ENCODE data around the gene ZMIZ1.
A peak's percentile ranks its signal among the peaks of the same experiment; 100 is the strongest.

Gene ZMIZ1

GRCh38 chr10:79231908-79232307, 163.1 kb downstream of the ZMIZ1 start:
- Mint-ChIP-seq H3K4me3 (no peak overlapping the region), H3K9me3 (no peaks in the 10 kb centered on the region), H3K36me3 (ENCODE audit: low read depth) (no peaks in the 10 kb centered on the region), H3K27ac (no peak overlapping the region), H3K4me1 (ENCODE audit: low read depth) (no peaks in the 10 kb centered on the region), H3K27me3 (no peaks in the 10 kb centered on the region)
- no peak for DNase-seq

- no peaks in the 10 kb centered on the region for H3K36me3 Mint-ChIP-seq (ENCODE audit: low read depth)
Observed at GRCh38 chr10:79232864-79233263, 164.1 kb downstream of the ZMIZ1 start.

DNA sequence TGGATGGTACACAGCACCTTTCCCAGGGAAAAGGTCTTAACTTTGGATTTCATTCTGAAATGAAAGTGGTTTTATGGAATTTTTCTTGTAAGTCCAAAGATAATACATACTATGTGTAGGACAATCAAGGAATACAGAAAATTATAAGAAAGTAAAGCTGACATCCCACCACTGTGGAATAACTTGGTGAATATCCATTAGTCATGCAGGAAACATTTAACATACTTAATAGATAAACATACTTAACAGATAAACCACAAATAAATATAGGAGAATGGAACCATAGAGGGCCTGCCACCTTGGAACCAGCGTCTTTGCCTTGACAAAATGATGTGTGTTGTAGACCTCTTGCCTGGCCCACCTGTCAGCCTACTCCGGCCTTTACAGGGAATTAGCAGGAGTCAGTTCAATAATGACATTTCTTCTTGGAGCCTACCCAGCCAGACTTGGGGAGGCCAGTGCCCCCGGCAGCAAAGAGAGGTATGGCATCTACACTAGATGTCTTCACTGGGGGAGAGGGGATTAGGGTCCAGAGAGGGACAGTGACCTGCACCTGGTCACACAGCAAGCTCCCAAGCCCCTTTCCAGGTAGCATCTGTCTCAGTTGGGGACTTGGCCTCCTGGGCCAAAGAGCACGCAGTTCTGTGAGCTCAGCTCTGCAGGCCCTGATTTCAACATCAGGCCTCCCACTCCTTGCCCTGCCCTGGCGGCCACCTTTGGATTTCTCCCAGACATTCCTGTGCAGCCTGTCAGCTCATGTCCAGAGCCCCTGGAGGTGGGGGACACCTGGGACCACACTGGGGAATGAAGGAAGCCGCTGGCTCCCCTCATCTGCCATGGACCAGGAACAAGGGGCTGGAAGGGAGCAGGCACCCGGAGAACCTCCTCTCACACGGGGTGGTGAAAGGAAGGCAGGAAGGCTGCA, 165.9 kb downstream of the ZMIZ1 start:
- H3K27ac Mint-ChIP-seq: no peak overlapping the region
- no peaks in the 10 kb centered on the region for H3K4me1 Mint-ChIP-seq (ENCODE audit: low read depth)
- no peaks in the 10 kb centered on the region for H3K27me3 Mint-ChIP-seq
- no peak for DNase-seq
- no peaks in the 10 kb centered on the region for H3K9me3 Mint-ChIP-seq
- H3K4me3 Mint-ChIP-seq: no peak overlapping the region
- no peaks in the 10 kb centered on the region for H3K36me3 Mint-ChIP-seq (ENCODE audit: low read depth)

More at GRCh38 chr10:79232864-79233263, 164.1 kb downstream of the ZMIZ1 start:
- Mint-ChIP-seq H3K4me1 (ENCODE audit: low read depth) (no peaks in the 10 kb centered on the region), H3K4me3 (no peak overlapping the region), H3K9me3 (no peaks in the 10 kb centered on the region), H3K27me3 (no peaks in the 10 kb centered on the region), H3K27ac (no peak overlapping the region)
- no peak for DNase-seq

DNA sequence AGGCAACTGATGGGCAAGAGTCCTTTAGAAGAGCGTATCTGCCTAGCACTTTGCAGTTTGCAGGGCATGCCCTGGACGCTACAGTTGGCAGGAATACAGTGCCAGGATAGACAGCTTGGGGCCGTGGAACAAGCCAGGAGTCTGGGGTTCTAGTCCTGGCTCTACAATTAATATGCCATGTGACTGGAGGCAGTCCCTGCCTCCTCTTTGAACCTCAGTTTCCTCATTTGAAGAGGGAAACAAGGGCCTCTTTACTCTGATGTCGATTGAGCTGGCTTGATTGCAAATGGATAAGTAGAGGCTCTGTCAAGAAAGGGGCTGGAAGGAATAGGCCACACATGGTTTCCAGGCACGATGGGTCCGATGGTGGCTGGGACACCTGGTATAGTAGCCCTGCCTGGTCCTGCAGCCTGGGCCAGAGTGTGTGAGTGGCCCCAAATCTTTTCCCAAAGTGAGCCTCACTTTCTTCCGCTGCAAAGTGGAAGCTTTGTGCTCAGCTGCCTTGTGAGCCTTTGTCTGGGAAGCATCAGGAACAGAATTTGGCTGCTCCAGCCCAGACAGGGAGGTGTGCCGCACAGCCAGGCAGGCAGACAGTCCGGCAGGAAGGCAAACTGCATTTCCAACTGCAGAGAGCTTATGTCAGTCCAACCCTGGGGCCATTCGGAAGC, 167.1 kb downstream of the ZMIZ1 start:
- Mint-ChIP-seq H3K4me3 (no peak overlapping the region), H3K27ac (no peak overlapping the region), H3K36me3 (ENCODE audit: low read depth) (no peaks in the 10 kb centered on the region), H3K9me3 (no peaks in the 10 kb centered on the region), H3K4me1 (ENCODE audit: low read depth) (peaks cover 5% of the 10 kb centered on the region), H3K27me3 (no peaks in the 10 kb centered on the region)
- no peak for DNase-seq

DNA sequence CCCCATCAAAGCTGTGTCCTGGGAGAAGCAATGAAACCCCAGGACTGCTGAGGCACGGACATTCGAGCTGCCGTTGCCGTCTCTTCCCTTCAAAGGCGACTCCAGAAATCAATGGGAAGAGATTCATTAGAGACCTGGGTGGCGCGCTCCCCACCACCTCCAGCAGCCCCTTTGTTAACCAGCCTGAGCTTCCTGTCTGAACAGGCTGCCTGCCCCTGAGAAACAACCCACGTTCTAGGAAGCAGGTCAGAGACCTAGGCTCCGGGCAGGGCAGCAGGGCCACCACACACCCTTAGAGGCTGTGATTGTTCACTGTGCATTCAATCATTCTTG, 167.6 kb downstream of the ZMIZ1 start:
- no peaks in the 10 kb centered on the region for H3K36me3 Mint-ChIP-seq (ENCODE audit: low read depth)
- no peaks in the 10 kb centered on the region for H3K27me3 Mint-ChIP-seq
- no peaks in the 10 kb centered on the region for H3K9me3 Mint-ChIP-seq
- DNase-seq: no peak
- no peak overlapping the region for H3K27ac Mint-ChIP-seq
- H3K4me3 Mint-ChIP-seq: no peak overlapping the region
- H3K4me1 Mint-ChIP-seq (ENCODE audit: low read depth): peaks cover 10% of the 10 kb centered on the region

GRCh38 chr10:79237454-79238157, 168.8 kb downstream of the ZMIZ1 start:
- Mint-ChIP-seq H3K4me1 (ENCODE audit: low read depth) (peaks cover 17% of the 10 kb centered on the region), H3K27ac (no peak overlapping the region), H3K27me3 (no peaks in the 10 kb centered on the region), H3K36me3 (ENCODE audit: low read depth) (no peaks in the 10 kb centered on the region), H3K9me3 (no peaks in the 10 kb centered on the region), H3K4me3 (no peak overlapping the region)
- no peak for DNase-seq

GRCh38 chr10:79238158-79238520, 169.4 kb downstream of the ZMIZ1 start:
- no peak overlapping the region for H3K4me3 Mint-ChIP-seq
- no peaks in the 10 kb centered on the region for H3K36me3 Mint-ChIP-seq (ENCODE audit: low read depth)
- DNase-seq: no peak
- H3K27me3 Mint-ChIP-seq: no peaks in the 10 kb centered on the region
- no peak overlapping the region for H3K27ac Mint-ChIP-seq
- peaks cover 17% of the 10 kb centered on the region for H3K4me1 Mint-ChIP-seq (ENCODE audit: low read depth)
- no peaks in the 10 kb centered on the region for H3K9me3 Mint-ChIP-seq

GRCh38 chr10:79238606-79239005, 169.8 kb downstream of the ZMIZ1 start:
- Mint-ChIP-seq H3K27me3 (no peaks in the 10 kb centered on the region), H3K4me3 (no peak overlapping the region), H3K36me3 (ENCODE audit: low read depth) (no peaks in the 10 kb centered on the region), H3K4me1 (ENCODE audit: low read depth) (peaks cover 17% of the 10 kb centered on the region), H3K27ac (no peak overlapping the region), H3K9me3 (no peaks in the 10 kb centered on the region)
- DNase-seq: no peak

DNA sequence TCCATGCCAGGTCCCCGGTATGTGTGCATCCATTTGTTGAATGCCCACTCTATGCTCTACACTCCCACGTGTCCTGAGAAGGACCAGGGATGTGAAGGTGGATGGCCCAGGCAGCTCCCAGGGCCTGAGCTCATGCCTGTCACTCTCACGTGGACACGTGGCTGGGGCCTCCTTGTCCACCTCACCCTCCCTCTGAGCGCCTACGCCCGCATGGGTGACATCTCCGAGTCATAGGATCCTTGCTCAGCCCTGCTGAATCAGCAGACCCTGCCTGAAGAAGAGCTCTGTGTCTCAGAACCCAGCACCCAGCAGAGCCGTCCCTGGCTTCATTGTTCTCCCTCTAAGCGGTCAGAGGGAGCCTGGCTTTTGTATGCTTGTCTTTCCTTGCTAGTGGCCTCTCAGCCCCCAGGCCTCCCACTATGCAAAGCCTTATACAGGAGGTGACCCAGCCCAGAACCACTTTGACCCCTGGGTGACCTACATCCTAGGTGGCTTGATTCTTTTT, 170.6 kb downstream of the ZMIZ1 start:
- no peak for DNase-seq
- Mint-ChIP-seq H3K27me3 (no peaks in the 10 kb centered on the region), H3K9me3 (no peaks in the 10 kb centered on the region), H3K4me3 (no peak overlapping the region), H3K27ac (no peak overlapping the region), H3K4me1 (ENCODE audit: low read depth) (peaks cover 24% of the 10 kb centered on the region), H3K36me3 (ENCODE audit: low read depth) (peaks cover 6% of the 10 kb centered on the region)

DNA sequence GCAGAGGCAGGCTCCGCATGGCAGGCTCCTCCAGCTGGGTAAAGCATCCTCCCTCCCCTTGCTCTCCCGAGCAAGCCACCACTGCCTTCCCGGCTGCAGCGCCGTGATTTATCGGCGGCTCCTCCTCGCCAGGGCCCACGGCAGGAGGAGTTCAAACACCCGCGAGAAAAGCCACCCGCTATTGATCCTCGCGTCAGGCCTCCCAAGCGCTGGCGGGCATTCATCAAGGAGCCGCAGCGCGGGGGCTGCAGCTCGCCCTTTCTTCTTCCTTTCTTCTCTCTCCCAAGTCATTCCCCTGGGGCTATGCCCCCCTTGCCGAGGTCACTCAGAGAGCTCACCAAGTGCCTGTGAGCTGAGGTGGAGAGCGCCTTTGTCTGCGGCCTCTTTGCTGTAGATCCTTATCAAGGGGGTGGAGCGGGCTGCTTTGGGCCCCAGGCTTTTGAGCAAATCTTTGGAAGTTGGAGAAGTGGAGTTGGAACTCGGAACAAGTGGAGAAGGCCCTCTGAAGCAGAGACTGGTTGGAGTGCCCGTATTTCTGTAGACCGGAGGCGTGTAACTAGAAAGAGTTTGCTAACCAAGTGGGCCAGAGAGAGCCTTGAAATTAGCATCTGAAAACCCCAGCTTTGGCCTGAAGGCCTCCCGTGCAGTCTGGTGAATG, 171.3 kb downstream of the ZMIZ1 start:
- Mint-ChIP-seq H3K4me3 (no peak overlapping the region), H3K27ac (no peak overlapping the region), H3K9me3 (no peaks in the 10 kb centered on the region), H3K36me3 (ENCODE audit: low read depth) (peaks cover 6% of the 10 kb centered on the region), H3K4me1 (ENCODE audit: low read depth) (peaks cover 31% of the 10 kb centered on the region), H3K27me3 (no peaks in the 10 kb centered on the region)
- no peak for DNase-seq

DNA sequence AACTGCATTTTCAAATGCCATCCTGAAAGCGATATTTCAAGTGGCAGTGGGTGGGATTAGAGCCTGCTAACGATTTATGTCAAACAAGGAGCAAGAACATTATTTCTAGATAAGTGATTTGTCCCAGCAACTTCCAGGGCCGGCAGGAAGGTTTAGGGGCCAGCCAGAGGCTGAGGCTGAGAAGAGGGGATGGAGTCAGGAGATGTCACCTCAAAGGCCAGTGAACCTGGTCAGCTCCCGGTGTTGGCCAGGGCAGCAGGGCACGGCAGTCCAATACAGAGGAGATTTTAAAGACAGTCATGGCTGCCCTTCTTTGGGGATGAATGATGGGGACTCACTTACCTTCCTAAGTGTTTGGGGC, 172.8 kb downstream of the ZMIZ1 start:
- Mint-ChIP-seq H3K27ac (peak overlapping the region; percentile 87), H3K4me1 (ENCODE audit: low read depth) (peaks cover 44% of the 10 kb centered on the region)

GRCh38 chr10:79241990-79242619, 173.3 kb downstream of the ZMIZ1 start:
- Mint-ChIP-seq H3K36me3 (ENCODE audit: low read depth) (peaks cover 6% of the 10 kb centered on the region), H3K4me1 (ENCODE audit: low read depth) (peaks cover 47% of the 10 kb centered on the region), H3K4me3 (peak overlapping the region; percentile 75), H3K27me3 (no peaks in the 10 kb centered on the region), H3K27ac (peak overlapping the region; percentile 87), H3K9me3 (no peaks in the 10 kb centered on the region)
- DNase-seq: peak; percentile 73

More for the DNA sequence above, 172.8 kb downstream of the ZMIZ1 start:
- Mint-ChIP-seq H3K9me3 (no peaks in the 10 kb centered on the region), H3K36me3 (ENCODE audit: low read depth) (peaks cover 6% of the 10 kb centered on the region), H3K27me3 (no peaks in the 10 kb centered on the region), H3K4me3 (peak overlapping the region; percentile 75)
- no peak for DNase-seq

DNA sequence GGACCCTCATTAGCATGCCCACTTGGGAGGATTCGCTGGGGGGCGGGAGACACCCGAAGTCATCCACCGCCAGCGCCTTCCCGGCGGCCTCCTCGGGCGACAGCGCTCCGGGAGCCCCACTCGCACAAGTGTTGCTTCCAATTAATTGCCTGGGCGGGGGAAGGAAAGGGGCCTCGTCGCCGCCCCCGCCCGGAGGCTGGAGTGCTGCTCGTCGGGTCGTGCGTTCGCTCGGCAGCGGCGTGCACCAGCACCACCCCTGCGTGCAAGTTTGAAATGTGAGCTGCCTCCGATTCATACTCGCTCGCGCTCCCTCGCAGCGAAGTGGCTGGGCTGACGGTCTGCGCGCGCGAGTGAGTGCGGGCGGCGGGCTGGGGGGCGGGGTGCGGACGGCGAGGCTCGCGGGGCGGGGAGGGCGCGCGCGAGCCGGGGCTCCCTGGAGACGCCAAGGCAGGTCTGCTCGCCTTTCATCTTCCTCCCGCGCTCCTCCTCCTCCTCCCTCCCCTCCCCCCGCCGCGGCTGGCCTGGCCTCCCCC, 173.9 kb downstream of the ZMIZ1 start:
- H3K9me3 Mint-ChIP-seq: no peaks in the 10 kb centered on the region
- H3K36me3 Mint-ChIP-seq (ENCODE audit: low read depth): peaks cover 6% of the 10 kb centered on the region
- no peaks in the 10 kb centered on the region for H3K27me3 Mint-ChIP-seq
- DNase-seq: peak; percentile 76
- peak overlapping the region; percentile 70 for H3K4me3 Mint-ChIP-seq
- H3K27ac Mint-ChIP-seq: peak overlapping the region; percentile 55
- peaks cover 53% of the 10 kb centered on the region for H3K4me1 Mint-ChIP-seq (ENCODE audit: low read depth)
